Colonic mucosa (tissue), 4 donors: ENCODE data around the gene CYP4F2. TPM values are rescaled to one million over a fixed set of nuclear protein-coding genes. Genes with fewer than 3 reads are reported as not detected.

Experiments
- DNase-seq: peaks from one replicate; pipeline ENCODE4 v3.0.0-alpha.2; 2020
- H3K27ac ChIP-seq: fragments of 200-600 bp; one replicate; pipeline ENCODE4 v1.8.0; 2021
- H3K27me3 ChIP-seq: fragments of 200-600 bp; one replicate; pipeline ENCODE4 v1.8.0; 2021
- H3K36me3 ChIP-seq: fragments of 200-600 bp; one replicate; pipeline ENCODE4 v1.8.0; 2021
- H3K4me1 ChIP-seq: fragments of 200-600 bp; one replicate; pipeline ENCODE4 v1.8.0; 2021; ENCODE audit warnings: mild to moderate bottlenecking
- H3K4me3 ChIP-seq: fragments of 200-600 bp; one replicate; pipeline ENCODE4 v1.8.0; 2021
- H3K9ac ChIP-seq, 2 donors: one replicate each; pipeline ENCODE4 v1.7.0; 2013; ENCODE audit warnings: control low read depth in 2 of 2, low read depth in 2 of 2, low read length in 2 of 2
- H3K9me3 ChIP-seq: fragments of 200-600 bp; one replicate; pipeline ENCODE4 v1.8.0; 2021
- intact Hi-C: fragments of 100-400 bp; cut with DNase I; formaldehyde crosslinking; loops from one replicate; pipeline ENCODE4 v1.14.1; 2022
- total RNA-seq, 2 donors: library from RNA; stranded (reverse); fragmentation: NEBNext Ultra II Directional in 1 of 2; extraction: Animal tissue kit (Norgen Biotek cat#: 25700) in 1 of 2; gene quantifications; one replicate each; pipeline ENCODE4 v1.2.1, GENCODE V29; 2021
- TF ChIP-seq, protein P1 (sequence below): fragments of 200-600 bp; IDR thresholded peaks from one replicate; pipeline ENCODE4 v1.8.0; 2022; ENCODE audit warnings: antibody characterized with exemption, mild to moderate bottlenecking
- donor health status: healthy.
- donor health status: DM: no; HTN: no; CAD: no.
- donor health status: DM: no; HTN: no; CAD: no.

The CYP4F2 gene
- total RNA-seq, 2 donors from 2014 or later, result 3.9 to 7.0 TPM

GRCh38 chr19:15897026-15897737, 692 bp downstream of the CYP4F2 start:
- H3K27ac ChIP-seq, result no peak overlapping the region
- H3K9ac ChIP-seq, result no peak overlapping the region
- no peaks in the 10 kb centered on the region for H3K9me3 ChIP-seq
- TF ChIP-seq, protein P1, sequence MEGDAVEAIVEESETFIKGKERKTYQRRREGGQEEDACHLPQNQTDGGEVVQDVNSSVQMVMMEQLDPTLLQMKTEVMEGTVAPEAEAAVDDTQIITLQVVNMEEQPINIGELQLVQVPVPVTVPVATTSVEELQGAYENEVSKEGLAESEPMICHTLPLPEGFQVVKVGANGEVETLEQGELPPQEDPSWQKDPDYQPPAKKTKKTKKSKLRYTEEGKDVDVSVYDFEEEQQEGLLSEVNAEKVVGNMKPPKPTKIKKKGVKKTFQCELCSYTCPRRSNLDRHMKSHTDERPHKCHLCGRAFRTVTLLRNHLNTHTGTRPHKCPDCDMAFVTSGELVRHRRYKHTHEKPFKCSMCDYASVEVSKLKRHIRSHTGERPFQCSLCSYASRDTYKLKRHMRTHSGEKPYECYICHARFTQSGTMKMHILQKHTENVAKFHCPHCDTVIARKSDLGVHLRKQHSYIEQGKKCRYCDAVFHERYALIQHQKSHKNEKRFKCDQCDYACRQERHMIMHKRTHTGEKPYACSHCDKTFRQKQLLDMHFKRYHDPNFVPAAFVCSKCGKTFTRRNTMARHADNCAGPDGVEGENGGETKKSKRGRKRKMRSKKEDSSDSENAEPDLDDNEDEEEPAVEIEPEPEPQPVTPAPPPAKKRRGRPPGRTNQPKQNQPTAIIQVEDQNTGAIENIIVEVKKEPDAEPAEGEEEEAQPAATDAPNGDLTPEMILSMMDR, result no peak
- intact Hi-C loops, result no loop called here
- H3K27me3 ChIP-seq, result no peaks in the 10 kb centered on the region
- H3K4me3 ChIP-seq, result no peak overlapping the region
- H3K4me1 ChIP-seq, result no peaks in the 10 kb centered on the region
- no peak for DNase-seq
- no peaks in the 10 kb centered on the region for H3K36me3 ChIP-seq

GRCh38 chr19:15895876-15896430, 1.9 kb downstream of the CYP4F2 start:
- H3K9ac ChIP-seq, result no peak overlapping the region
- TF ChIP-seq, protein P1, result no peak

DNA sequence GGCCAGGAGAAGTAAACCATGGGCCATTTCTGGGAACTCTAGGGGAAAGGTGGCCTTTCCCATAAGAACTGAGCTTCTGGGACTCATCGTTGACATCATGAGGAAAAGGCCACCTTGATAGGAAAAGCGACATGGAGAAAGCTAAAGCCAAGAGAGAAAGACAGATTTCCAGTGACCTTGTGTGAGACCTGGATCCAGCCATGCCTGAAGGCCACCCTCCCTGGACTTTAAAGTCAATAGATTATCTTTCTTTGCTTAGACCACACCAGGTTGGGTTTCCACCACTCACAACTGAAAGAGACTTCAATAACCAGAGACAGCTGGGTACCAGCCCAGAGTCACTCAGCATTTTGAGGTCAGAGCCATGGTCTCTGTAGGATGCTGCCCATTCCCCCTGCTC, 3.5 kb downstream of the CYP4F2 start:
- Histone ChIP-seq H3K4me3 (no peak overlapping the region), H3K9me3 (no peaks in the 10 kb centered on the region), H3K4me1 (no peaks in the 10 kb centered on the region), H3K27me3 (no peaks in the 10 kb centered on the region), H3K27ac (no peak overlapping the region), H3K36me3 (no peaks in the 10 kb centered on the region), H3K9ac (no peak overlapping the region)
- DNase-seq, result no peak
- intact Hi-C loops, result no loop called here
- TF ChIP-seq, protein P1, result no peak

More at GRCh38 chr19:15895876-15896430, 1.9 kb downstream of the CYP4F2 start:
- intact Hi-C loops, result no loop called here
- no peak overlapping the region for H3K4me3 ChIP-seq
- H3K4me1 ChIP-seq, result no peaks in the 10 kb centered on the region
- H3K36me3 ChIP-seq, result no peaks in the 10 kb centered on the region
- H3K9me3 ChIP-seq, result no peaks in the 10 kb centered on the region
- no peak overlapping the region for H3K27ac ChIP-seq
- H3K27me3 ChIP-seq, result no peaks in the 10 kb centered on the region
- DNase-seq, result no peak

- no peaks in the 10 kb centered on the region for H3K9me3 ChIP-seq
- no peaks in the 10 kb centered on the region for H3K4me1 ChIP-seq
- H3K4me3 ChIP-seq, result no peak overlapping the region
- no peaks in the 10 kb centered on the region for H3K27me3 ChIP-seq
- intact Hi-C loops, result no loop called here
- H3K36me3 ChIP-seq, result no peaks in the 10 kb centered on the region
- no peak overlapping the region for H3K9ac ChIP-seq
- peak; percentile 73 for DNase-seq
- TF ChIP-seq, protein P1, result no peak
- no peak overlapping the region for H3K27ac ChIP-seq
Observed at GRCh38 chr19:15893477-15893876, 4.4 kb downstream of the CYP4F2 start.

- Histone ChIP-seq H3K27ac (no peak overlapping the region), H3K27me3 (no peaks in the 10 kb centered on the region), H3K9ac (no peak overlapping the region), H3K4me1 (no peaks in the 10 kb centered on the region), H3K36me3 (no peaks in the 10 kb centered on the region), H3K4me3 (no peak overlapping the region), H3K9me3 (no peaks in the 10 kb centered on the region)
- intact Hi-C loops, result no loop called here
- TF ChIP-seq, protein P1, result no peak
- no peak for DNase-seq
Observed at GRCh38 chr19:15892012-15892411, 5.9 kb downstream of the CYP4F2 start.
